ENCODE data around the gene ZNG1C. TPM values are rescaled to one million over a fixed set of nuclear protein-coding genes. Genes with fewer than 3 reads are reported as not detected.
"Not testable (repeated sequence)": the region's sequence is repeated elsewhere in the genome, so short reads cannot be mapped to it uniquely, and the experiment has no call there.

ZNG1C gene
- total RNA-seq (10 to 100 TPM; 38.5 to 45.8 TPM), polyA plus RNA-seq (10 to 100 TPM; 16.0 to 22.9 TPM)

DNA sequence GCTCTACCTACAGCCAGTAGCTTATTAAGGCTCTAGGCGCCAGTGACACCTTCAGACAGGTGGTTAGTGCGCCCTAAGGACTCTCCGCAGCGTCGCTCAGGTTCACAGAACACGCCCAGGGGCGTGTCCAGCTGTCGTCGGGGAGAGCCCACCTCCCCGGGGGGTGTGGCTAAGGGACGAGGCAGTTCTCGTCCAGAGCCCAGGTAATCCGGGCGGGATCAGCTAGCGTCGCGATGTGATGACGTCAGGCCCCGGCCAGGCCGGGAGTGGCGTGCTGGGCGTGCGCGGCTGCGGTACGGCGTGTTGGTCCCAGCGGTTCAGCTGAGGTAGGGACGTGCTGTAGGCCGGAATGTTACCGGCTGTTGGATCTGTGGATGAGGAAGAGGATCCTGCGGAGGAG, at the start of gene ZNG1C:
ZNG1C (plus strand) TSS at position 301 of the 400 bp plus-strand sequence; CDS start at position 350, 49 bp downstream.
- intact Hi-C loops (cut with micrococcal nuclease): not testable (repeated sequence)

DNA sequence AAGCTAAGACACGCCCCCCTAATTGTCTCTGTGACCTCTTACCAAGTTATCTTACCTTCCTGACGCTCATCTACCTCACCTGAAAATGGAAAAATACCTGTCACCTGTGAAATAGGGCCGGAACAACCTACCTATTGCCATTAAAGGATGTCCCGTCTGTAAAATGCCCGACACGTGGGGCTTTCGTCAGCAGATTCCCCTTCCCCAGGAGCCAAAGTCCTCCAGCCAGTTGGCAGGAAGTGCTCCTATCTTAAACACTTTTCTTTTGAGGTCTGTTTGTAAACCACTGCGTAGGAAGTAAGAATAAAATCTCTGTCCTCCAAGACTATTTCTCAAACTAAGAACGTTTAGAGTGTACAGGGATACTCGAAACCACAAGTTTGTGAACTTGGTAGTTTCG, 654 bp downstream of the ZNG1C start:
- H3K4me3 ChIP-seq (ENCODE audit: low read length in 2 of 2); POLR2A ChIA-PET (ENCODE audit: partially characterized antibody); H3K27ac Mint-ChIP-seq; H3K4me1 ChIP-seq (ENCODE audit: insufficient read depth, low read length); H3K36me3 ChIP-seq (ENCODE audit: insufficient read depth, low read length); H3K27ac ChIP-seq (ENCODE audit: low read depth, low read length); H3K9me3 Mint-ChIP-seq; H3K27me3 Mint-ChIP-seq; H3K27me3 ChIP-seq (ENCODE audit: insufficient read depth, low read length); H3K4me3 Mint-ChIP-seq; DNase-seq; H3K4me1 Mint-ChIP-seq; H3K9me3 ChIP-seq (ENCODE audit: control insufficient read depth in 1 of 2, low read length in 2 of 2); CTCF ChIA-PET (ENCODE audit: partially characterized antibody); H3K36me3 Mint-ChIP-seq; intact Hi-C loops (cut with micrococcal nuclease): not testable (repeated sequence)

More for the DNA sequence above, at the start of gene ZNG1C:
- H3K4me1 ChIP-seq (ENCODE audit: insufficient read depth, low read length); H3K27ac Mint-ChIP-seq; H3K4me1 Mint-ChIP-seq; H3K9me3 Mint-ChIP-seq; H3K36me3 Mint-ChIP-seq; DNase-seq; CTCF ChIA-PET (ENCODE audit: partially characterized antibody); H3K36me3 ChIP-seq (ENCODE audit: insufficient read depth, low read length); POLR2A ChIA-PET (ENCODE audit: partially characterized antibody); H3K27me3 ChIP-seq (ENCODE audit: insufficient read depth, low read length); H3K27me3 Mint-ChIP-seq; H3K9me3 ChIP-seq (ENCODE audit: control insufficient read depth in 1 of 2, low read length in 2 of 2); H3K4me3 Mint-ChIP-seq; H3K4me3 ChIP-seq (ENCODE audit: low read length in 2 of 2); H3K27ac ChIP-seq (ENCODE audit: low read depth, low read length): not testable (repeated sequence)

DNA sequence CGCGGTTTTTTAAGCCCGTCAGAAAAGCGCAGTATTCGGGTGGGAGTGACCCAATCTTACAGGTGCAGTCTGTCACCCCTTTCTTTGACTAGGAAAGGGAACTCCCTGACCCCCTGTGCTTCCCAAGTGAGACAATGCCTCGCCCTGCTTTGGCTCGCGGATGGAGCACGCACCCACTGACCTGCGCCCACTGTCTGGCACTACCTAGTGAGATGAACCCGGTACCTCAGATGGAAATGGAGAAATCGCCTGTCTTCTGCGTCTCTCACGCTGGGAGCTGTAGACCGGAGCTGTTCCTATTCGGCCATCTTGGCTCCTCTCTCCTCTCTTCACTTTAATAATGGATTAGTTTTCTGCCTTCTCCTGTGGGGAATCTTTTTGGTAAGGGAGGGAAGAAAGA, 39.3 kb downstream of the ZNG1C start:
- H3K4me1 Mint-ChIP-seq; CTCF ChIA-PET (ENCODE audit: partially characterized antibody); intact Hi-C loops (cut with micrococcal nuclease); H3K36me3 ChIP-seq (ENCODE audit: insufficient read depth, low read length); H3K27ac ChIP-seq (ENCODE audit: low read depth, low read length); H3K4me1 ChIP-seq (ENCODE audit: insufficient read depth, low read length); H3K36me3 Mint-ChIP-seq; H3K27me3 Mint-ChIP-seq; POLR2A ChIA-PET (ENCODE audit: partially characterized antibody); H3K27me3 ChIP-seq (ENCODE audit: insufficient read depth, low read length); H3K4me3 ChIP-seq (ENCODE audit: low read length in 2 of 2); H3K9me3 ChIP-seq (ENCODE audit: control insufficient read depth in 1 of 2, low read length in 2 of 2); H3K4me3 Mint-ChIP-seq; H3K27ac Mint-ChIP-seq; DNase-seq; H3K9me3 Mint-ChIP-seq: not testable (repeated sequence)

DNA sequence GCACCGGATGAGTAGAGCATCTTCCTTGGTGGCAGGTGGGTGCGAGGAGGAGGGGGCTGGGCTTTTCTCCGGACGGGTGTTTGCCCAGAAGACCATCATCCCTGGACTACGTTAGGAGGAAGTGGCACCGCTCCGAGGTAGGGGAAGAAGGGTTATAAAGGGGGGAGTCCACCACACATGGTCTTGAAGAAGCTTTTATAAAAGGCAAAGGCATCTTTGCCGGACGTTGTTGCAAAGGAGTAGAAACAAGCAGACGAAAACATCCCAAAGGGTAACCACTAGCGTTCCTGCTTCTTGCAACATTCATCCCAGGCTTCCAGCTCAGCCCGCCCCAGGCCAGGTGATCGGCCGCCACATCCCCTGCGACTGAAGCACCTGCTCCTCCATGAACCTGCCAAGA, 60.8 kb downstream of the ZNG1C start, which contains the start of gene FOXD4L3:
FOXD4L3 (plus strand) TSS at position 301 of the 400 bp plus-strand sequence; CDS start at position 386, 85 bp downstream.
- H3K4me3 Mint-ChIP-seq; H3K27ac ChIP-seq (ENCODE audit: low read depth, low read length); H3K9me3 ChIP-seq (ENCODE audit: control insufficient read depth in 1 of 2, low read length in 2 of 2); DNase-seq; H3K9me3 Mint-ChIP-seq; H3K4me1 ChIP-seq (ENCODE audit: insufficient read depth, low read length); H3K4me3 ChIP-seq (ENCODE audit: low read length in 2 of 2); H3K36me3 Mint-ChIP-seq; H3K4me1 Mint-ChIP-seq; POLR2A ChIA-PET (ENCODE audit: partially characterized antibody); CTCF ChIA-PET (ENCODE audit: partially characterized antibody); intact Hi-C loops (cut with micrococcal nuclease); H3K27me3 Mint-ChIP-seq; H3K27me3 ChIP-seq (ENCODE audit: insufficient read depth, low read length); H3K36me3 ChIP-seq (ENCODE audit: insufficient read depth, low read length); H3K27ac Mint-ChIP-seq: not testable (repeated sequence)

DNA sequence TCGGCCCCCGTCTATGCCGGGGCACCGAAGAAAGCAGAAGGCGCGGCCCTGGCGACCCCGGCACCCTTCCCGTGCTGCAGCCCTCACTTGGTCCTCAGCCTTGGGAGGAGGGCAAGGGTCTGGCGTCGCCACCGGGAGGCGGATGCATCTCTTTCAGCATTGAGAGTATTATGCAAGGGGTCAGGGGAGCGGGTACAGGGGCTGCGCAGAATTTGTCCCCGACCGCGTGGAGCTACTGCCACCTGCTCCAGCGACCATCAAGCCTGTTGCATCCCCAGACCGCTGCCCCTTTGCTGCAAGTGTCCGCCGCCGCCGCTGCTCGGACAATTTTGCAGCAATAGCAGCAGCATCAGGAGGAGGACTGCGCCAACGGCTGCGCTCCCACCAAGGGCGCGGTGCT, 62.0 kb downstream of the ZNG1C start:
- H3K9me3 Mint-ChIP-seq; H3K36me3 Mint-ChIP-seq; H3K9me3 ChIP-seq (ENCODE audit: control insufficient read depth in 1 of 2, low read length in 2 of 2); H3K4me1 ChIP-seq (ENCODE audit: insufficient read depth, low read length); H3K27ac ChIP-seq (ENCODE audit: low read depth, low read length); POLR2A ChIA-PET (ENCODE audit: partially characterized antibody); H3K27ac Mint-ChIP-seq; H3K27me3 Mint-ChIP-seq; intact Hi-C loops (cut with micrococcal nuclease); H3K4me3 ChIP-seq (ENCODE audit: low read length in 2 of 2); DNase-seq; CTCF ChIA-PET (ENCODE audit: partially characterized antibody); H3K4me3 Mint-ChIP-seq; H3K4me1 Mint-ChIP-seq; H3K27me3 ChIP-seq (ENCODE audit: insufficient read depth, low read length); H3K36me3 ChIP-seq (ENCODE audit: insufficient read depth, low read length): not testable (repeated sequence)

DNA sequence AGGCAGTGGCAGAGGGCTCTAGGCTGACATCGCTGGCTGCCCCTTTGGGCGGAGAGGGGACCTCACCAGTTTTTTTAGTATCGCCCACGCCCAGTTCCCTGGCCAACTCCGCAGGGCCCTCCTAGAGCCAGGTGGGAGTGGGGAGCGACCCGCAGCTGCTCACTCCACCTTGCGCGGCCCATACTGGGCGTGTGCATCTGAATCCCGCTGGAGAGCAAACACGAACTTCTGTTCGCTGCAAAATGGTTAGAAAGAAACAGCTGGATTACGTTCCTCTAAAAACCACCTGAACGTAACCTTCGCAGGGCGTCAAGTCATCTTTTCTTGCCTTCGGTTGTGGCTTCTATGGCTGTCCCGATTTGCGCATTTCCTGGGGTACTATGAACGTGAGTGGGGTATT, 62.4 kb downstream of the ZNG1C start:
- H3K4me3 ChIP-seq (ENCODE audit: low read length in 2 of 2); H3K4me1 ChIP-seq (ENCODE audit: insufficient read depth, low read length); intact Hi-C loops (cut with micrococcal nuclease); H3K36me3 ChIP-seq (ENCODE audit: insufficient read depth, low read length); H3K9me3 ChIP-seq (ENCODE audit: control insufficient read depth in 1 of 2, low read length in 2 of 2); H3K4me3 Mint-ChIP-seq; H3K9me3 Mint-ChIP-seq; H3K27me3 ChIP-seq (ENCODE audit: insufficient read depth, low read length); H3K36me3 Mint-ChIP-seq; H3K27ac ChIP-seq (ENCODE audit: low read depth, low read length); DNase-seq; CTCF ChIA-PET (ENCODE audit: partially characterized antibody); H3K27ac Mint-ChIP-seq; H3K4me1 Mint-ChIP-seq; H3K27me3 Mint-ChIP-seq; POLR2A ChIA-PET (ENCODE audit: partially characterized antibody): not testable (repeated sequence)

DNA sequence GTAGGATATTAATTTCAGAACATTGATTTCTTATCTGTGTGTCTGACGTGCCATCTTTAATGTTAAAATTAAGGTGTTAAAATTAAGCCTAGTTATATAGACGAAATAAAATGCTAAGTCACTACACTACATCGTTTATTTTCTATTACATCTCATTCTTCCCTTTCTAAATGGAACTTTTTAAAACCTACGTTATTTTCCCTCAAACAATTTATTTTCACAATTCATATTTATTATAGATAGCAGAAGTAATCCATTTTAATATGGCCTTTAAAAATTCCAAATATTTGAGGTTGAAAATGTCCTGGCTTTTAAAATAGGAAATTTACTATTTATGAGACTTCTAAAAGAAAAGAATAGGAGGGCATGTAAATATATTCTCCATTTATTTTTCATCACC, 63.0 kb downstream of the ZNG1C start:
- H3K36me3 ChIP-seq (ENCODE audit: insufficient read depth, low read length); H3K4me3 Mint-ChIP-seq; H3K27me3 Mint-ChIP-seq; H3K4me1 Mint-ChIP-seq; POLR2A ChIA-PET (ENCODE audit: partially characterized antibody); H3K27ac Mint-ChIP-seq; H3K9me3 ChIP-seq (ENCODE audit: control insufficient read depth in 1 of 2, low read length in 2 of 2); H3K36me3 Mint-ChIP-seq; H3K4me1 ChIP-seq (ENCODE audit: insufficient read depth, low read length); CTCF ChIA-PET (ENCODE audit: partially characterized antibody); H3K4me3 ChIP-seq (ENCODE audit: low read length in 2 of 2); DNase-seq; H3K9me3 Mint-ChIP-seq; H3K27me3 ChIP-seq (ENCODE audit: insufficient read depth, low read length); intact Hi-C loops (cut with micrococcal nuclease); H3K27ac ChIP-seq (ENCODE audit: low read depth, low read length): not testable (repeated sequence)

DNA sequence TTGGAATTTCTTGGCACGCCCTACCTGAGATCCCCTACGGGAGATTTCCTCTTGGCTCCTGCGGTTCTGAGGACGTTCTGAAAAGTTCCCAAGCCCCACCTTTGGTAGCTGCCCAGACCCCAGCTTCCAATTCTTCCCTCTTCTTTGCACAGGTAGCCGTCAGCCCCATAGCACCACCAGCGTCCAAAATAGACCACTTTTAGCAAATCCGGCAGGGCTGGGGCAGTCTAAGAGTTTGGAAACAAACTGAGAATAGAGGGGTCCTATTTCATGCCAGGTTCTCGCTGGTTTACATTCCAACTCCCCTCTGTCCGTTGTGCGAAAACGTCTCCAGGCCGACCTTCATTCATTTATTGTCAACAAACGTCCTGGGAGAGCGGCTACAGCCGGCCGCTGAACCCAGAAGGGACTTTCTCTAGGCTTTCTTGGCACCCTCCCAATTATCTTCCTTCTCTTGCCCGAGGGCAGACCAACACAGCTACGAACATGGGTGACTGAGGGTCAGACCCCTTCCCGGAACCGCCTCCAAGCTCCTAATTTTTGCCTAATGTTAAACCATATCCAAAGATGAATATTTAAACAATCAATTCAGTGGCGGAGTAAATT, 64.0 kb downstream of the ZNG1C start:
- DNase-seq; H3K27me3 ChIP-seq (ENCODE audit: insufficient read depth, low read length); H3K36me3 ChIP-seq (ENCODE audit: insufficient read depth, low read length); H3K4me3 Mint-ChIP-seq; H3K27ac ChIP-seq (ENCODE audit: low read depth, low read length); H3K27me3 Mint-ChIP-seq; H3K4me1 Mint-ChIP-seq; H3K4me1 ChIP-seq (ENCODE audit: insufficient read depth, low read length); H3K9me3 ChIP-seq (ENCODE audit: control insufficient read depth in 1 of 2, low read length in 2 of 2); CTCF ChIA-PET (ENCODE audit: partially characterized antibody); POLR2A ChIA-PET (ENCODE audit: partially characterized antibody); H3K4me3 ChIP-seq (ENCODE audit: low read length in 2 of 2); H3K9me3 Mint-ChIP-seq; H3K36me3 Mint-ChIP-seq; H3K27ac Mint-ChIP-seq; intact Hi-C loops (cut with micrococcal nuclease): not testable (repeated sequence)
